Heart left ventricle (tissue), 13 donors: ENCODE results near the gene KRT75.

Source experiments
- POLR2A ChIP-seq, 2 donors: fragments of 450-650 bp; IDR thresholded peaks; one replicate each; pipeline ENCODE4 v1.6.1; 2017; ENCODE audit warnings: antibody characterized with exemption in 2 of 2, mild to moderate bottlenecking in 2 of 2, moderate library complexity in 2 of 2
- TF ChIP-seq, protein P1 (sequence below), 12 donors: fragments of 200-600 bp; sonication (generic) in 4 of 12; IDR thresholded peaks; one replicate each; pipeline versions ENCODE4 v1.5.0 to v1.8.0; 2018 to 2022; ENCODE audit warnings: antibody characterized with exemption in 12 of 12, mild to moderate bottlenecking in 5 of 12
- donor health status: ischemic (EF 13 %, LVEDD 7.1; RV severe dilation, severe dysfunction).
- donor health status: DM: no; HTN: yes; CAD: no.
- donor health status: DM: no; HTN: no; CAD: no.
- donor health status: ischemic (EF 25% LVEDD 6.9; RV normal size, moderate dysfunction).
- donor health status: ischemic (EF 25% LVEDD 5.7; RV mildly dilated, moderate dysfunction).
- donor health status: ischemic (EF 35%, LVEDD 5.7; RV mildly dilated, moderate dysfunction).
- donor health status: nonischemic (EF 11% LVEDD 7.7; RV severe dilation, severe dysfunction).
- donor health status: DM: yes; HTN: yes; CAD: no.
- donor health status: PGD.
- donor health status: ischemic (EF 29% LVEDD 5.4; RV normal size, mild dysfunction).
- donor health status: nonischemic (EF 23%, LVEDD 6.1; RV moderate dilation, normal function).

- TF ChIP-seq, protein P1, sequence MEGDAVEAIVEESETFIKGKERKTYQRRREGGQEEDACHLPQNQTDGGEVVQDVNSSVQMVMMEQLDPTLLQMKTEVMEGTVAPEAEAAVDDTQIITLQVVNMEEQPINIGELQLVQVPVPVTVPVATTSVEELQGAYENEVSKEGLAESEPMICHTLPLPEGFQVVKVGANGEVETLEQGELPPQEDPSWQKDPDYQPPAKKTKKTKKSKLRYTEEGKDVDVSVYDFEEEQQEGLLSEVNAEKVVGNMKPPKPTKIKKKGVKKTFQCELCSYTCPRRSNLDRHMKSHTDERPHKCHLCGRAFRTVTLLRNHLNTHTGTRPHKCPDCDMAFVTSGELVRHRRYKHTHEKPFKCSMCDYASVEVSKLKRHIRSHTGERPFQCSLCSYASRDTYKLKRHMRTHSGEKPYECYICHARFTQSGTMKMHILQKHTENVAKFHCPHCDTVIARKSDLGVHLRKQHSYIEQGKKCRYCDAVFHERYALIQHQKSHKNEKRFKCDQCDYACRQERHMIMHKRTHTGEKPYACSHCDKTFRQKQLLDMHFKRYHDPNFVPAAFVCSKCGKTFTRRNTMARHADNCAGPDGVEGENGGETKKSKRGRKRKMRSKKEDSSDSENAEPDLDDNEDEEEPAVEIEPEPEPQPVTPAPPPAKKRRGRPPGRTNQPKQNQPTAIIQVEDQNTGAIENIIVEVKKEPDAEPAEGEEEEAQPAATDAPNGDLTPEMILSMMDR (IDR thresholded peaks at IDR 0.05), result no peak
- TF ChIP-seq POLR2A (IDR thresholded peaks at IDR 0.05), result no peak
These were observed 11.7 kb upstream of the KRT75 start for GRCh38 chr12:52445876-52446275.
